HG03025 (cell line): Measurements from ENCODE around the gene PAQR7.

Experiments
- ATAC-seq: cut with Tn5 transposase; IDR thresholded peaks from one replicate; pipeline ENCODE4 v1.9.1; 2021; ENCODE audit warnings: mild to moderate bottlenecking, moderate library complexity; ENCODE audit not compliant: unreplicated experiment, low FRiP score

PAQR7 gene

GRCh38 chr1:25875154-25875855 lies at the start of gene PAQR7:
Gene PAQR7 (minus strand): TSS chr1:25875708. CDS start chr1:25863839, 11,869 bp downstream.
- ATAC-seq, result no peak

GRCh38 chr1:25924454-25924853 lies 48.9 kb upstream of the PAQR7 start:
- no peak for ATAC-seq

GRCh38 chr1:25922971-25923552 lies 47.6 kb upstream of the PAQR7 start:
- ATAC-seq, result no peak

GRCh38 chr1:25922056-25922970 lies 46.8 kb upstream of the PAQR7 start:
- no peak for ATAC-seq

- ATAC-seq, result no peak
These were observed 43.1 kb upstream of the PAQR7 start for GRCh38 chr1:25918615-25919014.

GRCh38 chr1:25917996-25918395 lies 42.5 kb upstream of the PAQR7 start:
- no peak for ATAC-seq

GRCh38 chr1:25916460-25916859 lies 41.0 kb upstream of the PAQR7 start:
- no peak for ATAC-seq

GRCh38 chr1:25914074-25914995 lies 38.8 kb upstream of the PAQR7 start:
- no peak for ATAC-seq

GRCh38 chr1:25913206-25913605 lies 37.7 kb upstream of the PAQR7 start:
- ATAC-seq, result no peak

GRCh38 chr1:25912076-25912831 lies 36.7 kb upstream of the PAQR7 start:
- no peak for ATAC-seq

GRCh38 chr1:25911162-25911561 lies 35.7 kb upstream of the PAQR7 start:
- no peak for ATAC-seq

- no peak for ATAC-seq
These were observed 33.5 kb upstream of the PAQR7 start for GRCh38 chr1:25909040-25909439.

GRCh38 chr1:25908161-25908560 lies 32.7 kb upstream of the PAQR7 start:
- no peak for ATAC-seq

GRCh38 chr1:25907601-25908000 lies 32.1 kb upstream of the PAQR7 start:
- no peak for ATAC-seq

GRCh38 chr1:25906644-25907300 lies 31.3 kb upstream of the PAQR7 start:
- peak; percentile 7 for ATAC-seq

GRCh38 chr1:25905680-25906643 lies 30.5 kb upstream of the PAQR7 start, which contains the start of gene STMN1:
Gene STMN1 (minus strand): TSS chr1:25906419. CDS start chr1:25904676, 1,743 bp downstream.
- peak; percentile 43 for ATAC-seq

GRCh38 chr1:25904943-25905679 lies 29.6 kb upstream of the PAQR7 start:
- peak; percentile 61 for ATAC-seq
